ENCODE measurements around the gene PRKCG.
"Not testable (repeated sequence)": the region's sequence is repeated elsewhere in the genome, so short reads cannot be mapped to it uniquely, and the experiment has no call there.

PRKCG gene

DNA sequence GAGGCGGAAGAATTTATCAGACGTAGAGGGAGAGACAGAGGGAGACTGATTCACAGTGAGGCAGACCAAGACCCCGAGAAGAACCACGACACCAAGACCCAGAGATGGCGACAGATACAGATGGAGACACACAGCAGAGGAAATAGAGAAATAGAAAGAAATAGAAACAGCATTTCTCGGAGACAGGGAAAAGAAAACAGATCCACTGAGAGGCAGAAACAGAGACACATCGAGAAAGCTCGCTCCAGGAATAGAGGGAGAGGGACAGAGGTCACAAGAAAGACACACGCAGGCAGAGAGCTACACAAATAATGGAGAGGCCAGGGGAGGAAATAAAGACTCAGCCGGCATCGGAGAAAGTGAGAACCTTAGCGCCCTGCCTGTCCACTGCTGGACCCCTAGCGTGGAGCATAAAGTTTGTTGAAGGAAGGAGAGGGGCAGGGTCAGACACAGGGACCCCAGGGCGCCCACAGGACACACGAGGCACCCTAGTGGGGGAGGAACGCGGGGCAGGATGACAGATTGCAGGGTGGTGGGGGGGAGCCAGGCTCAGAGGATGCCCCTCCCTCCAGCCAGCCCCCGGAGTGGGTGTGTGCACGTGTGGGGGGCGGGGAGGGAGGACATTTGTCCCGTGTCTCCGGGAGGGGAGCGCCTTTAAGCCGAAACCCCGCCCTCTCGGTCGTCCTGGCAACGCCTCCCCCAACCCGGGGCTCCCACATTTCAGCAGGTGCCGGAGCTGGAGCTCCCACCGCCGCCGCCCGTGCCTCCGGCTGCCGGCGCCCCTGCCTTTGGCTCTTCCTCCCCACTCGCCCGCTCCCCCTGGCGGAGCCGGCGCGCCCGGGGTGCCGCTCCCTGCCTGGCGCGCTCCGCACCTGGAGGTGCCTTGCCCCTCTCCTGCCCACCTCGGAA lies at the start of gene PRKCG:
Gene PRKCG, plus strand, starts transcription at position 716 of the 909 bp plus-strand sequence. CDS start 298 bp downstream, outside the sequence.
- DNase-seq (ENCODE audit: low spot score), result peak; percentile 41

DNA sequence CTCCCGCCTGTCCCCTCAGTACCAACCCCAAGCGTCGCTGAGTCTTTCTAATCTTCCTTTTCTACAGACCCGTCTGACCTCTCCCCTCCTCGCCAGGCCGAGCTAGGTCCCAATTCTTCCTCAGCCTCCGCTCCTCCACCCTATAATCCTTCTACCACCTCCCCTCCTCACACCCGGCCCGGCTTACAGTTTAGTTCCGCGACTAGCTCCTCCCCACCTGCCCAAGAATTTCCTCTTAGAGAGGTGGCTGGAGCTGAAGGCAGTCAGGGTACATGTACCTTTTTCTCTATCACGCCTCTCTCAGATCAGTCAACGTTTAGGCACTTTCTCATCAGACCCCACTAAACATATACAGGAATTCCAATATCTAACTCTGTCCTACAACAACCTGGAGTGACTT lies 49.1 kb upstream of the PRKCG start:
- DNase-seq (ENCODE audit: low spot score), result not testable (repeated sequence)

DNA sequence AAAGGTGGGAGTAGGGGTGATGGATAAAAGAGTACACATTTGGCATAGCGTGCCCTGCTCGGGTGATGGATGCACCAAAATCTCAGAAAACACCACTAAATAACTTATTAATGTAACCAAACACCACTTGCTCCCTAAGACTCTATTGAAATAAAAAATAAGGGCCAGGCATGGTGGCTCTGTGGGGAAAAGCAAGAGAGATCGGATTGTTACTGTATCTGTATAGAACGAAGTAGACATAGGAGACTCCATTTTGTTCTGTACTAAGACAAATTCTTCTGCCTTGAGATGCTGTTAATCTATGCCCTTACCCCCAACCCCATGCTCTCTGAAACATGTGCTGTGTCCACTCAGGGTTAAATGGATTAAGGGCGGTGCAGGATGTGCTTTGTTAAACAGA lies 43.6 kb upstream of the PRKCG start:
- not testable (repeated sequence) for DNase-seq (ENCODE audit: low spot score)

GRCh38 chr19:53840241-53840640 lies 41.8 kb upstream of the PRKCG start:
- not testable (repeated sequence) for DNase-seq (ENCODE audit: low spot score)

DNA sequence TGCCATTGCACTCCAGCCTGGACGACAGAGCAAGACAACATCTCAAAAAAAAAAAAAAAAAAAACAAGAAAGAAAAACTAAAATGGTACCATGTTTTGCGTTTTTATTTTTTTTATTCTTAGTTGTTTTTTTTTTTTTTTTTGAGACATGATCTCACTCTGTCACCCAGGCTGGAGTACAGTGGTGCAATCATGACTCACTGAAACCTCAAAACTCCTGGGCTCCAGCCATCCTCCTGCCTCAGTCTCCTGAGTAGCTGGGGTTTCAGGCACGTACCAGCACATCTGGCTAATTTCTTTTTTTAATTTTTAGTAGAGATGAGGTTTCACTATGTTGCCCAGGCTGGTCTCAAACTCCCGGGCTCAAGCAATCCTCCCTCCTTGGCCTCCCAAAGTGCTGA lies 41.1 kb upstream of the PRKCG start:
- not testable (repeated sequence) for DNase-seq (ENCODE audit: low spot score)

DNA sequence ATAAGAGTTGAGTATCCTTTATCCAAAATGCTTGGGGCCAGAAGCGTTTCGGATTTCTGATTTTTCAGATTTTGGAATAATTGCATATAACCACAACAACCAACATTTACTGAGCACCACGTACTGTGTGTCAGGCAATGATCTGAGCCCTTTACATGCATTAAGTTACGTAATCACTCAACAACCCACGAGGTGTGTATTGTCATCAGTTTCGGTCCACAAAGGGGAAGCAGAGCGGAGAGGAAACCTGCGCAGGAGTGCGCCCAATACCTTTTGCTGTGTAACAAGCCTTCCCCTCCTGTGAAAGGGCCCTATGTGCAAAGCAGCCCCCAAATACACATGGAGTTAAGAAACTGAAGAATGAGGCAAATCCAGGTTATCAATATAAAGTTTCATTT lies 37.1 kb upstream of the PRKCG start:
- DNase-seq (ENCODE audit: low spot score), result no peak

GRCh38 chr19:53847555-53847954 lies 34.4 kb upstream of the PRKCG start:
- no peak for DNase-seq (ENCODE audit: low spot score)

GRCh38 chr19:53849237-53849676 lies 32.7 kb upstream of the PRKCG start:
- DNase-seq (ENCODE audit: low spot score), result no peak

DNA sequence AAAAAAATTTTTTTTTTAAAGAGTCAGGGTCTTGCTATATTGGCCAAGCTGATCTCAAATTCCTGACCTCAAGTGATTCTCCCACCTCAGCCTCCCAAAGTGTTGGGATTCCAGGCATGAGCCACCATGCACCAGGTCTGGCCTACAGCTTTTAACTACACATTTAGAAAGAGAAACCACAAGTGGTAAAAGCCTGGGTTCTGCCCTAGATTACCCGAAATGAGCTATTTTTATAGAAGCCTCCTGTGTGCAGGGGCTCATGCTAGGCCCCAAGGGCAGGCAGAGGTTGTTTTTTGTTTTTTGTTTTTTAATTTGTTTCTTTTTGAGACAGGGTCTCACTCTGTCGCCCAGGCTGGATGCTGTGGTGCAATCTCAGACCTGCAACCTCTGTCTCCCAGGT lies 28.3 kb upstream of the PRKCG start:
- no peak for DNase-seq (ENCODE audit: low spot score)

DNA sequence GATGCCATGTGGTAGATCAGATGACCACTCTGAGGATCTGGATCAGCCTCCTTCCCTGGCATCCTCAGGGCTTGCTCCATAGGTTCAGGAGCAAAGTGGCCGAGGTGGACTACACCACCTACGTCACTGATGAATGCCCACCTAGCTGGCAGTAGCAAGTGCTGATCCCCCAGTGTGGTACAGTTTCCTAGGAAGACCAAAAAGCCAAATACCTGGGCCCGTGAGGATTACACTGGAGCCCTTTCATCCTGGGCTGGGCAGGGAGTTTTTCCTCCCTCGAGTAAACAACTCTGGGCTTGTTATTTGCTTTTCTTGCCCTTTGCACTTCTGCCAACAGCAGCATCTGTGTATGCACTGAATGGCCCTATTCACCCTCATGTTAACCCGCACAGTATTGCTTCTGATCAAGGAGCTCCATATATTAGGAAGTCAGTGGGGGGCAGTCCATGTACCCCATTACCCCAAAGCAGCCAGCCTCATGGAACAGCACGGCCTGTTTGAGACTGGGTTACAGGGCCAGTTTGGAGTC lies 17.6 kb upstream of the PRKCG start:
- DNase-seq (ENCODE audit: low spot score), result peak; percentile 86

GRCh38 chr19:53865523-53865917 lies 16.5 kb upstream of the PRKCG start:
- DNase-seq (ENCODE audit: low spot score), result no peak

- peak; percentile 86 for DNase-seq (ENCODE audit: low spot score)
Measured at GRCh38 chr19:53865918-53866864, 15.8 kb upstream of the PRKCG start.

GRCh38 chr19:53866865-53867224 lies 15.2 kb upstream of the PRKCG start:
- no peak for DNase-seq (ENCODE audit: low spot score)

DNA sequence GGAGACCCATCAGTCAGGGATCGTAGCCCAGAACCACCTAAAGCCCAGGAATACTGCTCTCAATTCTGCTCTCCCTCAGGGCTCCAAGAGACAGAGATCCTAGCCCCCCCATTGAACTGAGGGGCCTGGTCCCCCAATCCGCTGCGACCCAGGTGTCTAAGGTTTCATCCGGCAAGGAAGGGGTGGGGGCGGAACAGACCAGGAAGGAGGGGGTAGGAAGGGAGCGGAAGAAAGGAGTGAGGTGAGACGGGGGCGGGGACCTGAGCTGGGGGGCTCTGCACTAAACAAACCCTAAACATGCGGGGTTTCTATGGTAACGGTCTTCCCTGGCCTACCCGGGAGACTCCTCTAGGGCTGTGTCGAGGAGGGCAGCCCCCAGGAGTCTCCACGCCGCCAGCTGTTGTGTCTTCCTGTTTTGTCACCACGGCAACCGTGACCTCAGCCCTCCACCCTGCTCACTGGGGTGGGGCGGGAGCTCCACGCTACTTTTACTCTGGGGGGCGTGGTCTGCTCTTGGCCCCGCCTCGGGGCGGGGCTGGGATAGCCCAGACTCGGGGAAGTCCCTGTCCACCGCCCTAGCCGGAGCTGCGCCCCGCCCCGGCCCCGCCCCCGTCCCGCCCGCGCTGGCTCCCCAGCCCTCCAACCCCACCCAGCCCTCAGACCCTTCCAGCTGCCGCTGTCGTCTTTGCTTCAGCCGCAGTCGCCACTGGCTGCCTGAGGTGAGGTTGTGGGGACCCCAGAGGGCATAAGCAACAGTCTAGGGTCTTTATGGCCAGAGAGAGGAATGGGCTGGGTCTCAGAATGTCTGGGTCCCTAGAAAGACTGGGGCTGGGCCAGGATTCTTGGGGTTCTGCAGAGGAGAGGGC lies 14.5 kb upstream of the PRKCG start, which contains the start of gene MYADM:
Gene MYADM, plus strand, starts transcription at position 659 of the 866 bp plus-strand sequence. CDS start 5,647 bp downstream, outside the sequence.
- DNase-seq (ENCODE audit: low spot score), result peak; percentile 98

- no peak for DNase-seq (ENCODE audit: low spot score)
Measured at GRCh38 chr19:53868091-53868891, 13.7 kb upstream of the PRKCG start.

- peak; percentile 65 for DNase-seq (ENCODE audit: low spot score)
Measured at GRCh38 chr19:53868892-53869804, 12.8 kb upstream of the PRKCG start.

- not testable (repeated sequence) for DNase-seq (ENCODE audit: low spot score)
Measured at GRCh38 chr19:53869805-53870484, 12.1 kb upstream of the PRKCG start.

DNA sequence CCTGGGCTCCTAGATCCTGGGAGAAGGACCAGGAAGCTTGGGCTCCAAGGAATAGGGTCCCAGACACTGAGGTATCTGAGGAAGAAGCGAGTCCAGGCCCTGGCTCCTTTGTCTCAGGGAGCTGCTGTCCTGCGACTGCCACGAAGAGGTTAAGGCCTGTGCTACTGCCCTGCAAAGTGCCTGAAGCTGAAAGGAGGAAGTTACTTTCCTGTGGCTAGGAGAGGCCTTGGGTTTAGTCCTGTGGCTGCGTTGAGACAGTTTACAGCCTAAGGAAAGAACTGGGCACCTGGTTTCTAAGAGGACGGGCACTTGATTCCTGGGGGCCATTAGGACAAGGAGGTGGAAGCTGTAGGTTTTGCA lies 11.5 kb upstream of the PRKCG start:
- peak; percentile 56 for DNase-seq (ENCODE audit: low spot score)

- no peak for DNase-seq (ENCODE audit: low spot score)
Measured at GRCh38 chr19:53871454-53871853, 10.5 kb upstream of the PRKCG start.

Measured in Ammon's horn (tissue), 1 donor.